AG04450 (cell line): ENCODE data around the gene PARD3. TPM values are rescaled to one million over a fixed set of nuclear protein-coding genes. Genes with fewer than 3 reads are reported as not detected.

Source experiments
- CTCF ChIA-PET: fragments of 300-600, 350-600 bp; formaldehyde crosslinking; extraction: SDS; loops from one replicate; lab custom pipeline; 2022; ENCODE audit warnings: antibody characterized with exemption, inconsistent platforms; lab: Charles Lee
- POLR2A ChIA-PET: fragments of 350-600 bp; formaldehyde crosslinking; extraction: SDS; loops from one replicate; lab custom pipeline; 2021; ENCODE audit warnings: antibody characterized with exemption, inconsistent platforms; lab: Yijun Ruan, JAX
- DNase-seq: peaks from one replicate; pipeline ENCODE4 v3.0.0-alpha.2; 2011; ENCODE audit warnings: low read depth, low spot score
- H3K27ac ChIP-seq: one replicate; pipeline ENCODE4 v1.5.1; 2012; ENCODE audit warnings: low read depth, low read length, control low read depth
- H3K27me3 ChIP-seq: one replicate; pipeline ENCODE4 v1.6.0; 2012; ENCODE audit warnings: low read length; ENCODE audit not compliant: control insufficient read depth, insufficient read depth
- H3K4me3 ChIP-seq: 2 replicates; pipeline ENCODE4 v1.5.1; 2011; ENCODE audit warnings: mild to moderate bottlenecking, low read depth, low read length, control low read depth
- H3K9me3 ChIP-seq: 2 replicates; pipeline ENCODE4 v1.5.1; 2012; ENCODE audit warnings: low read length; ENCODE audit not compliant: control insufficient read depth, insufficient read depth
- CTCF ChIP-seq: IDR thresholded peaks from 2 replicates; pipeline ENCODE4 v1.5.1; 2011; ENCODE audit warnings: low read depth, low read length, control low read depth, inconsistent platforms
- polyA plus RNA-seq: library from polyadenylated mRNA; depleted of rRNA; stranded (reverse); fragments of >200 nt; gene quantifications from 2 replicates; pipeline ENCODE4 v1.2.3, GENCODE V29; 2011

Gene PARD3
- polyA plus RNA-seq, 1 experiment: 43.1 TPM

- no peak for DNase-seq
- no peak for TF ChIP-seq CTCF
- no peak overlapping the region for H3K4me3 ChIP-seq
- no peaks in the 10 kb centered on the region for H3K27me3 ChIP-seq
- ChIA-PET CTCF (interaction anchor here (0.6 kb wide), 1 partner anchor 322 kb away, joined by 8 read pairs; no protein-coding TSS in a partner anchor), POLR2A (no interaction called here)
- no peak overlapping the region for H3K27ac ChIP-seq
- no peaks in the 10 kb centered on the region for H3K9me3 ChIP-seq
These were observed 329.1 kb downstream of the PARD3 start for GRCh38 chr10:34486008-34486407.

- CTCF ChIA-PET: interaction anchor here (0.6 kb wide), 1 partner anchor 415 kb away, joined by 4 read pairs; no protein-coding TSS in a partner anchor
- no peak for TF ChIP-seq CTCF
- POLR2A ChIA-PET: no interaction called here
- no peak overlapping the region for H3K27ac ChIP-seq
- H3K4me3 ChIP-seq: no peak overlapping the region
- no peaks in the 10 kb centered on the region for H3K27me3 ChIP-seq
- DNase-seq: no peak
- no peaks in the 10 kb centered on the region for H3K9me3 ChIP-seq
These were observed 330.9 kb downstream of the PARD3 start for GRCh38 chr10:34484164-34484563.

- POLR2A ChIA-PET: no interaction called here
These were observed 334.8 kb downstream of the PARD3 start for GRCh38 chr10:34480345-34480744.

GRCh38 chr10:34479520-34480179 is 335.4 kb downstream of the PARD3 start:
- DNase-seq: no peak
- no peak for TF ChIP-seq CTCF
- POLR2A ChIA-PET: no interaction called here
- CTCF ChIA-PET: no interaction called here
- Histone ChIP-seq H3K4me3 (no peak overlapping the region), H3K9me3 (no peaks in the 10 kb centered on the region), H3K27ac (no peak overlapping the region), H3K27me3 (no peaks in the 10 kb centered on the region)

More at GRCh38 chr10:34480345-34480744, 334.8 kb downstream of the PARD3 start:
- DNase-seq: no peak
- CTCF ChIA-PET: no interaction called here
- no peak overlapping the region for H3K4me3 ChIP-seq
- no peaks in the 10 kb centered on the region for H3K9me3 ChIP-seq
- no peak for TF ChIP-seq CTCF
- H3K27me3 ChIP-seq: no peaks in the 10 kb centered on the region
- no peak overlapping the region for H3K27ac ChIP-seq

GRCh38 chr10:34477249-34477648 is 337.8 kb downstream of the PARD3 start:
- DNase-seq: no peak
- H3K9me3 ChIP-seq: no peaks in the 10 kb centered on the region
- CTCF ChIA-PET: no interaction called here
- no peak for TF ChIP-seq CTCF
- POLR2A ChIA-PET: no interaction called here
- no peak overlapping the region for H3K27ac ChIP-seq
- H3K4me3 ChIP-seq: no peak overlapping the region
- no peaks in the 10 kb centered on the region for H3K27me3 ChIP-seq
